Measurements from ENCODE around the gene OR4N2.
"Not testable (repeated sequence)": the region's sequence is repeated elsewhere in the genome, so short reads cannot be mapped to it uniquely, and the experiment has no call there.

Gene OR4N2

GRCh38 chr14:19803470-19803869 lies at the start of gene OR4N2:
OR4N2 (plus strand) TSS chr14:19803770; CDS start chr14:19827449, 23,679 bp downstream.
- not testable (repeated sequence) for DNase-seq (ENCODE audit: low spot score)

- DNase-seq (ENCODE audit: low spot score), result no peak
Observed at GRCh38 chr14:19754172-19754571, 49.4 kb upstream of the OR4N2 start.

GRCh38 chr14:19771491-19771890 lies 32.1 kb upstream of the OR4N2 start:
- not testable (repeated sequence) for DNase-seq (ENCODE audit: low spot score)

GRCh38 chr14:19771895-19772430 lies 31.6 kb upstream of the OR4N2 start:
- DNase-seq (ENCODE audit: low spot score), result no peak

- not testable (repeated sequence) for DNase-seq (ENCODE audit: low spot score)
Observed at GRCh38 chr14:19772454-19772853, 31.1 kb upstream of the OR4N2 start.

GRCh38 chr14:19773204-19773603 lies 30.4 kb upstream of the OR4N2 start, which contains the start of gene OR4M1:
OR4M1 (plus strand) TSS chr14:19773504; CDS start chr14:19780323, 6,819 bp downstream.
- not testable (repeated sequence) for DNase-seq (ENCODE audit: low spot score)

- no peak for DNase-seq (ENCODE audit: low spot score)
Observed at GRCh38 chr14:19775587-19775986, 28.0 kb upstream of the OR4N2 start.

- DNase-seq (ENCODE audit: low spot score), result not testable (repeated sequence)
Observed at GRCh38 chr14:19785848-19786247, 17.7 kb upstream of the OR4N2 start.

- not testable (repeated sequence) for DNase-seq (ENCODE audit: low spot score)
Observed at GRCh38 chr14:19787318-19787717, 16.3 kb upstream of the OR4N2 start.

GRCh38 chr14:19788150-19788549 lies 15.4 kb upstream of the OR4N2 start:
- DNase-seq (ENCODE audit: low spot score), result not testable (repeated sequence)

- DNase-seq (ENCODE audit: low spot score), result peak; percentile 6
Observed at GRCh38 chr14:19796520-19797108, 7.0 kb upstream of the OR4N2 start.

- DNase-seq (ENCODE audit: low spot score), result no peak
Observed at GRCh38 chr14:19799880-19800279, 3.7 kb upstream of the OR4N2 start.

- DNase-seq (ENCODE audit: low spot score), result no peak
Observed at GRCh38 chr14:19800282-19801117, 3.1 kb upstream of the OR4N2 start.

- DNase-seq (ENCODE audit: low spot score), result no peak
Observed at GRCh38 chr14:19801118-19801464, 2.5 kb upstream of the OR4N2 start.

GRCh38 chr14:19813171-19813920 lies 9.8 kb downstream of the OR4N2 start:
- DNase-seq (ENCODE audit: low spot score), result not testable (repeated sequence)

GRCh38 chr14:19819879-19820278 lies 16.3 kb downstream of the OR4N2 start:
- DNase-seq (ENCODE audit: low spot score), result not testable (repeated sequence)

GRCh38 chr14:19821016-19821415 lies 17.4 kb downstream of the OR4N2 start:
- DNase-seq (ENCODE audit: low spot score), result not testable (repeated sequence)

GRCh38 chr14:19823178-19823577 lies 19.6 kb downstream of the OR4N2 start:
- no peak for DNase-seq (ENCODE audit: low spot score)

GRCh38 chr14:19823765-19824164 lies 20.2 kb downstream of the OR4N2 start:
- no peak for DNase-seq (ENCODE audit: low spot score)

- not testable (repeated sequence) for DNase-seq (ENCODE audit: low spot score)
Observed at GRCh38 chr14:19827626-19828244, 24.2 kb downstream of the OR4N2 start.

- no peak for DNase-seq (ENCODE audit: low spot score)
Observed at GRCh38 chr14:19828314-19828713, 24.7 kb downstream of the OR4N2 start.
